GM12878 (cell line): ENCODE measurements around the gene AP3M1. TPM values are rescaled to one million over a fixed set of nuclear protein-coding genes. Genes with fewer than 3 reads are reported as not detected.

Experiments used
- ATAC-seq: fragments of 200-7000 bp; cut with Tn5 transposase; 3 replicates; pipeline ENCODE4 v1.9.1; 2020; ENCODE audit warnings: mild to moderate bottlenecking, moderate library complexity
- BruUV-seq: library from RNA; stranded (reverse); fragments of 400-500 nt; replicated peaks from 2 replicates; lab custom pipeline; 2021; lab: Mats Ljungman, UMichigan
- CTCF ChIA-PET: fragments of 300-600 bp; sonication (Branson Sonifier 250); formaldehyde crosslinking; extraction: SDS; loops from one replicate; lab custom pipeline; 2021; ENCODE audit warnings: inconsistent platforms; lab: Yijun Ruan, JAX
- POLR2A ChIA-PET: fragments of 350-600 bp; formaldehyde crosslinking; extraction: SDS; loops from one replicate; lab custom pipeline; 2021; ENCODE audit warnings: inconsistent platforms; lab: Charles Lee
- RAD21 ChIA-PET: fragments of 300-600 bp; sonication (Branson Sonifier 250); formaldehyde crosslinking; loops from one replicate; lab custom pipeline; 2023; ENCODE audit warnings: antibody characterized with exemption; ENCODE audit not compliant: unreplicated experiment; lab: Charles Lee
- SMC1A ChIA-PET: fragments of 300-600 bp; sonication (Branson Sonifier 250); formaldehyde crosslinking; loops from one replicate; lab custom pipeline; 2023; ENCODE audit not compliant: unreplicated experiment, uncharacterized antibody; lab: Charles Lee
- DNase-seq: peaks from one replicate; pipeline ENCODE4 v3.0.0-alpha.2; 2011; ENCODE audit warnings: low read depth, low spot score
- FAIRE-seq: peaks from 3 replicates; lab custom pipeline; 2011; peaks lifted over from hg19 to GRCh38; lab: Jason Lieb, UNC
- H2AFZ ChIP-seq: 2 replicates; pipeline ENCODE4 v1.6.0; 2011; ENCODE audit warnings: low read depth, low read length, control low read depth; ENCODE audit not compliant: control insufficient read depth
- H3K27ac ChIP-seq: 2 replicates; pipeline ENCODE4 v1.5.1; 2011; ENCODE audit warnings: control low read depth; ENCODE audit not compliant: control insufficient read depth, insufficient read depth
- H3K27me3 ChIP-seq, 2 experiments: replicated peaks in 1 of 2; 2 replicates each; pipeline versions ENCODE4 v1.6.0 to v1.6.1; 2011; ENCODE audit warnings: low read length in 1 of 2; ENCODE audit not compliant: control insufficient read depth in 2 of 2, insufficient read depth in 2 of 2
- H3K36me3 ChIP-seq, 2 experiments: 2 replicates each; pipeline ENCODE4 v1.5.1; 2011; ENCODE audit warnings: low read length in 1 of 2; ENCODE audit not compliant: control insufficient read depth in 2 of 2, insufficient read depth in 2 of 2
- H3K4me1 ChIP-seq: 2 replicates; pipeline ENCODE4 v1.6.1; 2011; ENCODE audit warnings: mild to moderate bottlenecking, low read length, moderate library complexity, mixed read lengths; ENCODE audit not compliant: control insufficient read depth, insufficient read depth
- H3K4me2 ChIP-seq: 2 replicates; pipeline ENCODE4 v1.6.0; 2011; ENCODE audit warnings: control low read depth; ENCODE audit not compliant: control insufficient read depth, insufficient read depth
- H3K4me3 ChIP-seq: fragments of 200-600 bp; sonication (generic); 2 replicates; pipeline ENCODE4 v1.5.1; 2016
- H3K79me2 ChIP-seq: 2 replicates; pipeline ENCODE4 v1.6.0; 2011; ENCODE audit warnings: low read length; ENCODE audit not compliant: control insufficient read depth, insufficient read depth
- H3K9ac ChIP-seq: 2 replicates; pipeline ENCODE4 v1.8.0; 2011; ENCODE audit warnings: low read length, control low read depth, mixed read lengths; ENCODE audit not compliant: control insufficient read depth, insufficient read depth
- H3K9me3 ChIP-seq: replicated peaks from 3 replicates; pipeline ENCODE4 v1.5.1; 2011; ENCODE audit warnings: mild to moderate bottlenecking, low read length; ENCODE audit not compliant: control insufficient read depth, insufficient read depth
- H4K20me1 ChIP-seq: 2 replicates; pipeline ENCODE4 v1.6.0; 2011; ENCODE audit not compliant: control insufficient read depth, insufficient read depth
- ASH2L ChIP-seq: fragments of 300-600, 200-600 bp; sonication (generic); IDR thresholded peaks from 2 replicates; pipeline ENCODE4 v1.6.1; 2017; ENCODE audit warnings: low read depth, mild to moderate bottlenecking, borderline replicate concordance
- CHD2 ChIP-seq: IDR thresholded peaks from 2 replicates; pipeline ENCODE4 v1.6.1; 2011; ENCODE audit warnings: low read depth, low read length, improper control_type of control experiment, borderline replicate concordance
- IKZF2 ChIP-seq, 2 experiments: fragments of 450-650 bp; IDR thresholded peaks; 2 replicates each; pipeline ENCODE4 v1.6.1; 2017; ENCODE audit warnings: mild to moderate bottlenecking in 2 of 2, moderate library complexity in 2 of 2
- IRF4 ChIP-seq: IDR thresholded peaks from 2 replicates; pipeline ENCODE4 v1.6.1; 2011; ENCODE audit warnings: low read depth, low read length
- MXI1 ChIP-seq: fragments of 150-350 bp; IDR thresholded peaks from 2 replicates; pipeline ENCODE4 v1.6.1; 2011; ENCODE audit warnings: low read depth, mild to moderate bottlenecking, inconsistent platforms, low read length, improper control_type of control experiment
- NBN ChIP-seq: fragments of 450-650 bp; IDR thresholded peaks from 2 replicates; pipeline ENCODE4 v1.6.1; 2016
- SPI1 ChIP-seq: IDR thresholded peaks from 2 replicates; pipeline ENCODE4 v1.6.1; 2011; ENCODE audit warnings: low read depth, mild to moderate bottlenecking, low read length, moderate library complexity, borderline replicate concordance; ENCODE audit not compliant: insufficient read depth
- YY1 ChIP-seq: IDR thresholded peaks from 2 replicates; pipeline ENCODE4 v1.6.1; 2011; ENCODE audit warnings: low read depth, mild to moderate bottlenecking, low read length
- ZNF24 ChIP-seq: fragments of 450-650 bp; IDR thresholded peaks from 2 replicates; pipeline ENCODE4 v1.6.1; 2017; ENCODE audit warnings: antibody characterized with exemption, mild to moderate bottlenecking
- ZNF384 ChIP-seq: IDR thresholded peaks from 2 replicates; pipeline ENCODE4 v1.6.1; 2012; ENCODE audit warnings: low read depth, mild to moderate bottlenecking, low read length, improper control_type of control experiment, borderline replicate concordance
- ZZZ3 ChIP-seq: IDR thresholded peaks from 2 replicates; pipeline ENCODE4 v1.6.1; 2011; ENCODE audit warnings: low read depth; ENCODE audit not compliant: control insufficient read depth, insufficient read length
- WGBS: methylation state at CpG from one replicate; pipeline ENCODE4 v1.1.6; 2016; ENCODE audit warnings: low lambda C conversion rate; ENCODE audit not compliant: insufficient replicate concordance, insufficient coverage; ENCODE audit errors: missing lambda C conversion rate; 5-methylcytosine and 5-hydroxymethylcytosine counted together
- in situ Hi-C: fragments of 300-500 bp; cut with MboI; formaldehyde crosslinking; loops from 9 replicates; pipeline ENCODE4 v1.14.3; 2018; ENCODE audit warnings: mixed read lengths
- intact Hi-C: fragments of 100-400 bp; cut with micrococcal nuclease; formaldehyde crosslinking; loops from one replicate; pipeline ENCODE4 v1.14.2; 2022; ENCODE audit not compliant: unreplicated experiment
- polyA plus RNA-seq, 11 experiments: library from polyadenylated mRNA; depleted of rRNA in 4 of 11; unstranded in 6 of 11; stranded (reverse) in 5 of 11; fragments of >200 nt; fragmentation: Nextera tagmentation in 4 of 11; fragmentation: Illumina TruSeq in 1 of 11; extraction: Ambion mirVana in 4 of 11; extraction: Trizol in 1 of 11; gene quantifications; 1 replicate in 1 of 11; 2 replicates in 10 of 11; pipeline versions ENCODE4 v1.2.1 to v1.2.3, GENCODE V29; 2011 to 2016; ENCODE audit warnings: inconsistent platforms in 2 of 11, missing spikeins in 2 of 11, low read depth in 1 of 11
- total RNA-seq, 4 experiments: library from RNA; depleted of rRNA in 3 of 4; stranded (reverse); fragments of >200 nt in 3 of 4; fragmentation: Illumina TruSeq in 1 of 4; extraction: Trizol in 1 of 4; gene quantifications; 2 replicates each; pipeline versions ENCODE4 v1.2.1 to v1.2.3, GENCODE V29; 2013 to 2021
- TF ChIP-seq, protein P1 (sequence below): fragments of 450-650 bp; IDR thresholded peaks from 2 replicates; pipeline ENCODE4 v1.6.1; 2017; ENCODE audit warnings: mild to moderate bottlenecking, low read depth, inconsistent platforms; ENCODE audit not compliant: poor library complexity, severe bottlenecking
- TF ChIP-seq, protein P2 (sequence below): fragments of 150-350 bp; IDR thresholded peaks from 2 replicates; pipeline ENCODE4 v1.6.1; 2016; ENCODE audit warnings: low read depth, low read length
- TF ChIP-seq, protein P3 (sequence below): fragments of 450-650 bp; IDR thresholded peaks from 2 replicates; pipeline ENCODE4 v1.6.1; 2017; ENCODE audit warnings: mild to moderate bottlenecking, moderate library complexity

AP3M1 gene
- total and polyA plus RNA-seq, 10 of the 15 experiments (the other 5 are each of a cell fraction or from before 2014, with no cell fraction given) = 22.1 to 83.4 (median 47.7) TPM

- CTCF ChIA-PET = interaction anchor here (0.7 to 2.4 kb wide), 13 partner anchors 8 to 237 kb away, joined by 3 to 15 read pairs (median 3); no protein-coding TSS in a partner anchor
- Histone ChIP-seq H3K27ac (peak overlapping the region; percentile 76), H3K36me3 (no peaks in the 10 kb centered on the region), H3K9me3 (no peaks in the 10 kb centered on the region), H4K20me1 (no peaks in the 10 kb centered on the region), H3K27me3 (no peaks in the 10 kb centered on the region), H3K4me2 (peak overlapping the region; percentile 64), H3K4me1 (no peaks in the 10 kb centered on the region; the same call in 1 of the 2 replicates), H3K9ac (peak overlapping the region; percentile 54), H3K4me3 (peak overlapping the region; percentile 64), H3K79me2 (peaks cover 85% of the 10 kb centered on the region), H2AFZ (peak overlapping the region; percentile 70)
- RAD21 ChIA-PET = interaction anchor here (1.0 to 2.4 kb wide), 14 partner anchors 8 to 1044 kb away, joined by 4 to 12 read pairs (median 6); partner anchors contain the start of genes ADK and AP3M1
- FAIRE-seq = peak; percentile 77
- intact Hi-C loops (no loop called here), in situ Hi-C loops (no loop called here)
- peak; percentile 49 for DNase-seq
- no TSS peak for BruUV-seq
- 3% methylated on average over 3 of the region's 3 CpGs for WGBS
- SMC1A ChIA-PET = interaction anchor here (0.6 to 3.0 kb wide), 20 partner anchors 8 to 249 kb away, joined by 3 to 35 read pairs (median 6); partner anchors contain the start of genes ADK and AP3M1
- POLR2A ChIA-PET = interaction anchor here (0.7 to 2.4 kb wide), 8 partner anchors 10 to 80 kb away, joined by 3 to 14 read pairs (median 4); partner anchors contain the start of gene AP3M1
- ATAC-seq = peak; percentile 94
- TF ChIP-seq IRF4 (no peak), NBN (0 out of 2 replicates have a peak, but pooled peaks have one; percentile 28), ZNF24 (peak; percentile 20; the same call in 1 of the 2 replicates), ZNF384 (0 out of 2 replicates have a peak, but pooled peaks have one; percentile 13), YY1 (0 out of 2 replicates have a peak, but pooled peaks have one; percentile 20), ASH2L (no peak), SPI1 (peak; percentile 89), IKZF2 (IDR thresholded peaks at IDR 0.05) (0 out of 4 replicates have a peak, but pooled peaks of 1 of the 2 experiments have one; percentile 21), CHD2 (no peak), MXI1 (peak; percentile 54; the same call in 1 of the 2 replicates), ZZZ3 (no peak)
- TF ChIP-seq, protein P1, sequence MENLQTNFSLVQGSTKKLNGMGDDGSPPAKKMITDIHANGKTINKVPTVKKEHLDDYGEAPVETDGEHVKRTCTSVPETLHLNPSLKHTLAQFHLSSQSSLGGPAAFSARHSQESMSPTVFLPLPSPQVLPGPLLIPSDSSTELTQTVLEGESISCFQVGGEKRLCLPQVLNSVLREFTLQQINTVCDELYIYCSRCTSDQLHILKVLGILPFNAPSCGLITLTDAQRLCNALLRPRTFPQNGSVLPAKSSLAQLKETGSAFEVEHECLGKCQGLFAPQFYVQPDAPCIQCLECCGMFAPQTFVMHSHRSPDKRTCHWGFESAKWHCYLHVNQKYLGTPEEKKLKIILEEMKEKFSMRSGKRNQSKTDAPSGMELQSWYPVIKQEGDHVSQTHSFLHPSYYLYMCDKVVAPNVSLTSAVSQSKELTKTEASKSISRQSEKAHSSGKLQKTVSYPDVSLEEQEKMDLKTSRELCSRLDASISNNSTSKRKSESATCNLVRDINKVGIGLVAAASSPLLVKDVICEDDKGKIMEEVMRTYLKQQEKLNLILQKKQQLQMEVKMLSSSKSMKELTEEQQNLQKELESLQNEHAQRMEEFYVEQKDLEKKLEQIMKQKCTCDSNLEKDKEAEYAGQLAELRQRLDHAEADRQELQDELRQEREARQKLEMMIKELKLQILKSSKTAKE = peak; percentile 19
- TF ChIP-seq, protein P2, sequence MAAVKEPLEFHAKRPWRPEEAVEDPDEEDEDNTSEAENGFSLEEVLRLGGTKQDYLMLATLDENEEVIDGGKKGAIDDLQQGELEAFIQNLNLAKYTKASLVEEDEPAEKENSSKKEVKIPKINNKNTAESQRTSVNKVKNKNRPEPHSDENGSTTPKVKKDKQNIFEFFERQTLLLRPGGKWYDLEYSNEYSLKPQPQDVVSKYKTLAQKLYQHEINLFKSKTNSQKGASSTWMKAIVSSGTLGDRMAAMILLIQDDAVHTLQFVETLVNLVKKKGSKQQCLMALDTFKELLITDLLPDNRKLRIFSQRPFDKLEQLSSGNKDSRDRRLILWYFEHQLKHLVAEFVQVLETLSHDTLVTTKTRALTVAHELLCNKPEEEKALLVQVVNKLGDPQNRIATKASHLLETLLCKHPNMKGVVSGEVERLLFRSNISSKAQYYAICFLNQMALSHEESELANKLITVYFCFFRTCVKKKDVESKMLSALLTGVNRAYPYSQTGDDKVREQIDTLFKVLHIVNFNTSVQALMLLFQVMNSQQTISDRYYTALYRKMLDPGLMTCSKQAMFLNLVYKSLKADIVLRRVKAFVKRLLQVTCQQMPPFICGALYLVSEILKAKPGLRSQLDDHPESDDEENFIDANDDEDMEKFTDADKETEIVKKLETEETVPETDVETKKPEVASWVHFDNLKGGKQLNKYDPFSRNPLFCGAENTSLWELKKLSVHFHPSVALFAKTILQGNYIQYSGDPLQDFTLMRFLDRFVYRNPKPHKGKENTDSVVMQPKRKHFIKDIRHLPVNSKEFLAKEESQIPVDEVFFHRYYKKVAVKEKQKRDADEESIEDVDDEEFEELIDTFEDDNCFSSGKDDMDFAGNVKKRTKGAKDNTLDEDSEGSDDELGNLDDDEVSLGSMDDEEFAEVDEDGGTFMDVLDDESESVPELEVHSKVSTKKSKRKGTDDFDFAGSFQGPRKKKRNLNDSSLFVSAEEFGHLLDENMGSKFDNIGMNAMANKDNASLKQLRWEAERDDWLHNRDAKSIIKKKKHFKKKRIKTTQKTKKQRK = no peak
- TF ChIP-seq, protein P3, sequence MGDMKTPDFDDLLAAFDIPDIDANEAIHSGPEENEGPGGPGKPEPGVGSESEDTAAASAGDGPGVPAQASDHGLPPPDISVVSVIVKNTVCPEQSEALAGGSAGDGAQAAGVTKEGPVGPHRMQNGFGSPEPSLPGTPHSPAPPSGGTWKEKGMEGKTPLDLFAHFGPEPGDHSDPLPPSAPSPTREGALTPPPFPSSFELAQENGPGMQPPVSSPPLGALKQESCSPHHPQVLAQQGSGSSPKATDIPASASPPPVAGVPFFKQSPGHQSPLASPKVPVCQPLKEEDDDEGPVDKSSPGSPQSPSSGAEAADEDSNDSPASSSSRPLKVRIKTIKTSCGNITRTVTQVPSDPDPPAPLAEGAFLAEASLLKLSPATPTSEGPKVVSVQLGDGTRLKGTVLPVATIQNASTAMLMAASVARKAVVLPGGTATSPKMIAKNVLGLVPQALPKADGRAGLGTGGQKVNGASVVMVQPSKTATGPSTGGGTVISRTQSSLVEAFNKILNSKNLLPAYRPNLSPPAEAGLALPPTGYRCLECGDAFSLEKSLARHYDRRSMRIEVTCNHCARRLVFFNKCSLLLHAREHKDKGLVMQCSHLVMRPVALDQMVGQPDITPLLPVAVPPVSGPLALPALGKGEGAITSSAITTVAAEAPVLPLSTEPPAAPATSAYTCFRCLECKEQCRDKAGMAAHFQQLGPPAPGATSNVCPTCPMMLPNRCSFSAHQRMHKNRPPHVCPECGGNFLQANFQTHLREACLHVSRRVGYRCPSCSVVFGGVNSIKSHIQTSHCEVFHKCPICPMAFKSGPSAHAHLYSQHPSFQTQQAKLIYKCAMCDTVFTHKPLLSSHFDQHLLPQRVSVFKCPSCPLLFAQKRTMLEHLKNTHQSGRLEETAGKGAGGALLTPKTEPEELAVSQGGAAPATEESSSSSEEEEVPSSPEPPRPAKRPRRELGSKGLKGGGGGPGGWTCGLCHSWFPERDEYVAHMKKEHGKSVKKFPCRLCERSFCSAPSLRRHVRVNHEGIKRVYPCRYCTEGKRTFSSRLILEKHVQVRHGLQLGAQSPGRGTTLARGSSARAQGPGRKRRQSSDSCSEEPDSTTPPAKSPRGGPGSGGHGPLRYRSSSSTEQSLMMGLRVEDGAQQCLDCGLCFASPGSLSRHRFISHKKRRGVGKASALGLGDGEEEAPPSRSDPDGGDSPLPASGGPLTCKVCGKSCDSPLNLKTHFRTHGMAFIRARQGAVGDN = peak; percentile 91
Observed at GRCh38 chr10:74189999-74190421, 39.4 kb upstream of the AP3M1 start.
